Measurements from ENCODE around the gene ADGRL3. TPM values are rescaled to one million over a fixed set of nuclear protein-coding genes. Genes with fewer than 3 reads are reported as not detected.

ADGRL3 gene
- total RNA-seq, 1 donor from 2014 or later, result 31.3 TPM

DNA sequence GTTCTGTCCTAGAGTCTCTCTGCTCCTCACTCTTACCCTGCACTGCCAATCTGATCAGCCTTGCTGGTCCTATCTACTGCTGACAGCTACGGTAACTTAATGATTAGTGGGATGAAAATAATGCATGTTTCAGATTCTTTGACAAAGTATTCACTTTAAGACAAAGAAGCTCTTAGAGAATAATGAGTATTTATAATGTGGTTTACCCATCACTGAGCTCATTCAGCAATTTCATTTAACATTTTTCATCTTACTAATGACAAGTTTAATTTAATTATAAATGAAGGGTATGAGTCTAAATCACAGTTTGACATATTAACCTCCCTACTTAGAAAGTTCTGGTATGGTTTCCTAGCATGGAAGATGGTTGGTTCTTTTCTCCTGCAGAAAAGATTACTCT lies 428.2 kb downstream of the ADGRL3 start:
- Histone ChIP-seq H3K9me3 (ENCODE audit: insufficient read depth, low read depth, low read length) (no peaks in the 10 kb centered on the region), H3K4me1 (ENCODE audit: insufficient read depth, low read length) (no peaks in the 10 kb centered on the region), H3K4me2 (ENCODE audit: low read length) (no peak overlapping the region), H3K4me3 (ENCODE audit: insufficient read depth, low read depth, low read length) (no peak overlapping the region), H2AFZ (ENCODE audit: low read depth, low read length) (no peak overlapping the region), H3K27me3 (ENCODE audit: insufficient read depth, low read length) (no peaks in the 10 kb centered on the region), H3K9ac (ENCODE audit: low read length) (no peak overlapping the region), H3K27ac (ENCODE audit: low read depth, low read length) (no peak overlapping the region), H4K20me1 (ENCODE audit: insufficient read depth, low read length) (no peaks in the 10 kb centered on the region), H3K79me2 (ENCODE audit: insufficient read depth, low read length) (no peaks in the 10 kb centered on the region), H3K36me3 (ENCODE audit: insufficient read depth, low read length) (no peaks in the 10 kb centered on the region)
- no peak for DNase-seq (ENCODE audit: low read depth)
- no peak overlapping the region for H3K4me3 Mint-ChIP-seq (ENCODE audit: unreplicated experiment)
- H3K27me3 Mint-ChIP-seq (ENCODE audit: low read depth, unreplicated experiment), result no peaks in the 10 kb centered on the region
- H3K4me1 Mint-ChIP-seq (ENCODE audit: low read depth, unreplicated experiment), result no peaks in the 10 kb centered on the region
- no peaks in the 10 kb centered on the region for H3K9me3 Mint-ChIP-seq (ENCODE audit: unreplicated experiment)
- no peak for FAIRE-seq
- H3K36me3 Mint-ChIP-seq (ENCODE audit: low read depth, unreplicated experiment), result no peaks in the 10 kb centered on the region
- TF ChIP-seq, protein P1, sequence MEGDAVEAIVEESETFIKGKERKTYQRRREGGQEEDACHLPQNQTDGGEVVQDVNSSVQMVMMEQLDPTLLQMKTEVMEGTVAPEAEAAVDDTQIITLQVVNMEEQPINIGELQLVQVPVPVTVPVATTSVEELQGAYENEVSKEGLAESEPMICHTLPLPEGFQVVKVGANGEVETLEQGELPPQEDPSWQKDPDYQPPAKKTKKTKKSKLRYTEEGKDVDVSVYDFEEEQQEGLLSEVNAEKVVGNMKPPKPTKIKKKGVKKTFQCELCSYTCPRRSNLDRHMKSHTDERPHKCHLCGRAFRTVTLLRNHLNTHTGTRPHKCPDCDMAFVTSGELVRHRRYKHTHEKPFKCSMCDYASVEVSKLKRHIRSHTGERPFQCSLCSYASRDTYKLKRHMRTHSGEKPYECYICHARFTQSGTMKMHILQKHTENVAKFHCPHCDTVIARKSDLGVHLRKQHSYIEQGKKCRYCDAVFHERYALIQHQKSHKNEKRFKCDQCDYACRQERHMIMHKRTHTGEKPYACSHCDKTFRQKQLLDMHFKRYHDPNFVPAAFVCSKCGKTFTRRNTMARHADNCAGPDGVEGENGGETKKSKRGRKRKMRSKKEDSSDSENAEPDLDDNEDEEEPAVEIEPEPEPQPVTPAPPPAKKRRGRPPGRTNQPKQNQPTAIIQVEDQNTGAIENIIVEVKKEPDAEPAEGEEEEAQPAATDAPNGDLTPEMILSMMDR (IDR thresholded peaks at IDR 0.05; ENCODE audit: insufficient read depth, low read depth, low read length), result no peak
- TF ChIP-seq EZH2 (IDR thresholded peaks at IDR 0.05; ENCODE audit: insufficient read depth, low read length), result no peak
- no peak overlapping the region for H3K27ac Mint-ChIP-seq (ENCODE audit: unreplicated experiment)

DNA sequence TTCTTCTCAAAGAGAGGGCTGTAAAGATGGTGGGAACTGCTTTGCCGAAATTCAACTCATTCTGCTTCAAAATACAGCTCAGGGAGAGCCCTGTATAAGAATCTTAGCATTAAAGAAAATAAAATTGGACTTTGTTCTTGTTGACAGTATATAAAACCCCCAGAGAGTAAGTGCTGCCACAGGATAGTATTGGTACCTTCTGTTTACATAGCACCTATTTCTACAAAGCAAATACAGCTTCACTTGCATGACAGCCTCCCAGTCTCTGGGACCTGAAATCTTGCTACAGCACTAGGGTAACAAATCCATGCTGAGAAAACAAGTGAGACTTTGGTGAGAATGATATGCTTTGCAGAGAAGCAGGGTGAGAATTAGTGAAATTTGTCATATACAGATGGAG lies 428.6 kb downstream of the ADGRL3 start:
- H3K4me2 ChIP-seq (ENCODE audit: low read length), result no peak overlapping the region
- Mint-ChIP-seq H3K4me3 (ENCODE audit: unreplicated experiment) (no peak overlapping the region), H3K36me3 (ENCODE audit: low read depth, unreplicated experiment) (no peaks in the 10 kb centered on the region), H3K4me1 (ENCODE audit: low read depth, unreplicated experiment) (no peaks in the 10 kb centered on the region), H3K9me3 (ENCODE audit: unreplicated experiment) (no peaks in the 10 kb centered on the region), H3K27me3 (ENCODE audit: low read depth, unreplicated experiment) (no peaks in the 10 kb centered on the region), H3K27ac (ENCODE audit: unreplicated experiment) (no peak overlapping the region)
- DNase-seq (ENCODE audit: low read depth), result no peak
- H2AFZ ChIP-seq (ENCODE audit: low read depth, low read length), result no peak overlapping the region
- H3K4me1 ChIP-seq (ENCODE audit: insufficient read depth, low read length), result no peaks in the 10 kb centered on the region
- no peak overlapping the region for H3K4me3 ChIP-seq (ENCODE audit: insufficient read depth, low read depth, low read length)
- TF ChIP-seq, protein P1 (IDR thresholded peaks at IDR 0.05; ENCODE audit: insufficient read depth, low read depth, low read length), result no peak
- TF ChIP-seq EZH2 (IDR thresholded peaks at IDR 0.05; ENCODE audit: insufficient read depth, low read length), result no peak
- H3K27me3 ChIP-seq (ENCODE audit: insufficient read depth, low read length), result no peaks in the 10 kb centered on the region
- no peaks in the 10 kb centered on the region for H3K79me2 ChIP-seq (ENCODE audit: insufficient read depth, low read length)
- H3K27ac ChIP-seq (ENCODE audit: low read depth, low read length), result no peak overlapping the region
- no peaks in the 10 kb centered on the region for H3K9me3 ChIP-seq (ENCODE audit: insufficient read depth, low read depth, low read length)
- FAIRE-seq, result no peak
- H4K20me1 ChIP-seq (ENCODE audit: insufficient read depth, low read length), result no peaks in the 10 kb centered on the region
- H3K36me3 ChIP-seq (ENCODE audit: insufficient read depth, low read length), result no peaks in the 10 kb centered on the region
- H3K9ac ChIP-seq (ENCODE audit: low read length), result no peak overlapping the region

DNA sequence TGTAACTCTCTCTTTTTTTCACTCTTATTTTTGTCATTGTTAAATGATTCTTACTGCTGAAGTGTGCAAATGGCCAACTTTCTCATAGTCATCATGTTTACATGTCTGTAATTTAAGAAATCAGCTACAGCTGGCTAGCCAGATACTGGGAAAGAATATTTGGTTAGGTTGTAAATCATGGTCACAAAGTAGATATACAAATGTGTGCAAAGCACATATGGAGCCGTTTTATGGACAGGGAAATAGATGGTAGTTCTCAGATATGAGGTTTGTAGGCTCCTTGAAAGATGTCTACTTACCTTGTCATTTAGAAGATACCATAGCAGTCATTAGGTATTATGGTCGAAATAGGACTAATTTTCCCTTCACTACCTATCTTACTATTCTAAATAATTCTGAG lies 430.4 kb downstream of the ADGRL3 start:
- H3K36me3 ChIP-seq (ENCODE audit: insufficient read depth, low read length), result no peaks in the 10 kb centered on the region
- no peak overlapping the region for H3K27ac ChIP-seq (ENCODE audit: low read depth, low read length)
- no peak overlapping the region for H2AFZ ChIP-seq (ENCODE audit: low read depth, low read length)
- no peaks in the 10 kb centered on the region for H3K4me1 ChIP-seq (ENCODE audit: insufficient read depth, low read length)
- H3K9me3 ChIP-seq (ENCODE audit: insufficient read depth, low read depth, low read length), result no peaks in the 10 kb centered on the region
- FAIRE-seq (no peak), DNase-seq (ENCODE audit: low read depth) (no peak)
- no peaks in the 10 kb centered on the region for H3K4me1 Mint-ChIP-seq (ENCODE audit: low read depth, unreplicated experiment)
- no peaks in the 10 kb centered on the region for H3K36me3 Mint-ChIP-seq (ENCODE audit: low read depth, unreplicated experiment)
- H3K4me3 Mint-ChIP-seq (ENCODE audit: unreplicated experiment), result no peak overlapping the region
- no peaks in the 10 kb centered on the region for H3K9me3 Mint-ChIP-seq (ENCODE audit: unreplicated experiment)
- no peak for TF ChIP-seq EZH2 (IDR thresholded peaks at IDR 0.05; ENCODE audit: insufficient read depth, low read length)
- TF ChIP-seq, protein P1 (IDR thresholded peaks at IDR 0.05; ENCODE audit: insufficient read depth, low read depth, low read length), result no peak
- H3K79me2 ChIP-seq (ENCODE audit: insufficient read depth, low read length), result no peaks in the 10 kb centered on the region
- H3K4me3 ChIP-seq (ENCODE audit: insufficient read depth, low read depth, low read length), result no peak overlapping the region
- no peak overlapping the region for H3K9ac ChIP-seq (ENCODE audit: low read length)
- H3K27me3 ChIP-seq (ENCODE audit: insufficient read depth, low read length), result no peaks in the 10 kb centered on the region
- no peak overlapping the region for H3K4me2 ChIP-seq (ENCODE audit: low read length)
- H3K27me3 Mint-ChIP-seq (ENCODE audit: low read depth, unreplicated experiment), result no peaks in the 10 kb centered on the region
- H3K27ac Mint-ChIP-seq (ENCODE audit: unreplicated experiment), result no peak overlapping the region
- no peaks in the 10 kb centered on the region for H4K20me1 ChIP-seq (ENCODE audit: insufficient read depth, low read length)
